Loucy (cell line): ENCODE data around the gene C1orf35.

Experiments used
- H2AFZ ChIP-seq: fragments of 200-600 bp; sonication (generic); 2 replicates; pipeline ENCODE4 v1.6.0; 2016; ENCODE audit warnings: antibody characterized with exemption, mild to moderate bottlenecking, low read length, moderate library complexity
- H3F3A ChIP-seq: fragments of 200-600 bp; 2 replicates; pipeline ENCODE4 v1.6.0; 2016; ENCODE audit warnings: antibody characterized with exemption, low read depth, mild to moderate bottlenecking
- H3K27me3 ChIP-seq: fragments of 200-600 bp; sonication (generic); 2 replicates; pipeline ENCODE4 v1.6.1; 2014; ENCODE audit warnings: low read length, mild to moderate bottlenecking; ENCODE audit not compliant: insufficient read depth, poor library complexity, severe bottlenecking
- H3K36me3 ChIP-seq: fragments of 200-600 bp; sonication (generic); 2 replicates; pipeline ENCODE4 v1.6.1; 2016; ENCODE audit warnings: low read length; ENCODE audit not compliant: insufficient read depth
- H3K4me1 ChIP-seq: fragments of 200-600 bp; sonication (generic); 2 replicates; pipeline ENCODE4 v1.5.1; 2014; ENCODE audit warnings: low read length, mild to moderate bottlenecking; ENCODE audit not compliant: insufficient read depth, poor library complexity, severe bottlenecking
- H3K4me2 ChIP-seq: fragments of 200-600 bp; sonication (generic); 2 replicates; pipeline ENCODE4 v1.6.0; 2014; ENCODE audit warnings: antibody characterized with exemption, low read length, low read depth, mild to moderate bottlenecking; ENCODE audit not compliant: poor library complexity, severe bottlenecking
- H3K4me3 ChIP-seq: fragments of 200-600 bp; sonication (generic); 2 replicates; pipeline ENCODE4 v1.5.1; 2014; ENCODE audit warnings: low read length, mild to moderate bottlenecking, mixed read lengths; ENCODE audit not compliant: poor library complexity, severe bottlenecking
- H3K79me2 ChIP-seq: fragments of 200-600 bp; sonication (generic); 2 replicates; pipeline ENCODE4 v1.6.1; 2014; ENCODE audit warnings: low read length; ENCODE audit not compliant: insufficient read depth
- H3K9ac ChIP-seq: fragments of 200-600 bp; sonication (generic); 2 replicates; pipeline ENCODE4 v1.6.0; 2014; ENCODE audit warnings: mild to moderate bottlenecking, low read depth, low read length, moderate library complexity; ENCODE audit not compliant: poor library complexity, severe bottlenecking
- H3K9me2 ChIP-seq: fragments of 200-600 bp; sonication (generic); replicated peaks from 2 replicates; pipeline ENCODE4 v1.6.1; 2016; ENCODE audit warnings: low read depth, low read length, mixed read lengths
- H3K9me3 ChIP-seq: fragments of 200-600 bp; sonication (generic); 2 replicates; pipeline ENCODE4 v1.6.1; 2014; ENCODE audit warnings: mild to moderate bottlenecking, antibody characterized with exemption, low read length, low read depth; ENCODE audit not compliant: insufficient read depth
- H4K20me1 ChIP-seq: fragments of 200-600 bp; sonication (generic); 2 replicates; pipeline ENCODE4 v1.6.0; 2014; ENCODE audit warnings: antibody characterized with exemption, low read length, mild to moderate bottlenecking; ENCODE audit not compliant: insufficient read depth, poor library complexity, severe bottlenecking
- CTCF ChIP-seq: fragments of 200-600 bp; sonication (generic); conservative IDR thresholded peaks from 2 replicates; pipeline ENCODE4 v1.5.1; 2014; ENCODE audit warnings: mild to moderate bottlenecking, antibody characterized with exemption, low read length
- EZH2phosphoT487 ChIP-seq: fragments of 200-600 bp; IDR thresholded peaks from 2 replicates; pipeline ENCODE4 v1.6.1; 2018; ENCODE audit warnings: antibody characterized with exemption, mild to moderate bottlenecking, moderate library complexity, borderline replicate concordance

The C1orf35 gene

GRCh38 chr1:228074954-228075730 lies 28.0 kb downstream of the C1orf35 start:
- peaks cover 6% of the 10 kb centered on the region for H3K4me1 ChIP-seq
- H3K4me2 ChIP-seq: no peak overlapping the region
- H3K79me2 ChIP-seq: peaks cover 9% of the 10 kb centered on the region; the same call in 1 of the 2 replicates
- H3K9ac ChIP-seq: no peak overlapping the region
- H3K9me2 ChIP-seq: no peaks in the 10 kb centered on the region
- TF ChIP-seq EZH2phosphoT487 (no peak), CTCF (no peak)
- no peaks in the 10 kb centered on the region for H3K36me3 ChIP-seq
- H3K4me3 ChIP-seq: no peak overlapping the region
- no peak overlapping the region for H2AFZ ChIP-seq
- H3K27me3 ChIP-seq: no peaks in the 10 kb centered on the region
- H3K9me3 ChIP-seq: no peaks in the 10 kb centered on the region
- no peaks in the 10 kb centered on the region for H4K20me1 ChIP-seq
- H3F3A ChIP-seq: no peaks in the 10 kb centered on the region

- H4K20me1 ChIP-seq: no peaks in the 10 kb centered on the region
- no peaks in the 10 kb centered on the region for H3K36me3 ChIP-seq
- H3F3A ChIP-seq: no peaks in the 10 kb centered on the region
- no peak overlapping the region for H3K9ac ChIP-seq
- H3K4me3 ChIP-seq: no peak overlapping the region
- H3K9me3 ChIP-seq: no peaks in the 10 kb centered on the region
- no peak overlapping the region for H3K4me2 ChIP-seq
- H3K9me2 ChIP-seq: no peaks in the 10 kb centered on the region
- TF ChIP-seq CTCF (no peak), EZH2phosphoT487 (no peak)
- peaks cover 5% of the 10 kb centered on the region for H3K4me1 ChIP-seq
- no peaks in the 10 kb centered on the region for H3K27me3 ChIP-seq
- no peak overlapping the region for H2AFZ ChIP-seq
- H3K79me2 ChIP-seq: no peaks in the 10 kb centered on the region
These were observed 29.1 kb downstream of the C1orf35 start for GRCh38 chr1:228073857-228074545.

GRCh38 chr1:228073061-228073856 lies 29.9 kb downstream of the C1orf35 start:
- no peak overlapping the region for H2AFZ ChIP-seq
- H3K79me2 ChIP-seq: no peaks in the 10 kb centered on the region
- H3K4me1 ChIP-seq: no peaks in the 10 kb centered on the region
- H3F3A ChIP-seq: no peaks in the 10 kb centered on the region
- no peaks in the 10 kb centered on the region for H4K20me1 ChIP-seq
- H3K9ac ChIP-seq: no peak overlapping the region
- H3K4me3 ChIP-seq: no peak overlapping the region
- H3K9me3 ChIP-seq: no peaks in the 10 kb centered on the region
- H3K27me3 ChIP-seq: no peaks in the 10 kb centered on the region
- no peak for TF ChIP-seq CTCF
- no peak for TF ChIP-seq EZH2phosphoT487
- no peaks in the 10 kb centered on the region for H3K36me3 ChIP-seq
- H3K9me2 ChIP-seq: no peaks in the 10 kb centered on the region
- no peak overlapping the region for H3K4me2 ChIP-seq
